Measurements from ENCODE around the gene SPDEF.

Gene SPDEF

GRCh38 chr6:34583861-34584604 lies 27.9 kb upstream of the SPDEF start:
- DNase-seq (ENCODE audit: low spot score) = no peak

DNA sequence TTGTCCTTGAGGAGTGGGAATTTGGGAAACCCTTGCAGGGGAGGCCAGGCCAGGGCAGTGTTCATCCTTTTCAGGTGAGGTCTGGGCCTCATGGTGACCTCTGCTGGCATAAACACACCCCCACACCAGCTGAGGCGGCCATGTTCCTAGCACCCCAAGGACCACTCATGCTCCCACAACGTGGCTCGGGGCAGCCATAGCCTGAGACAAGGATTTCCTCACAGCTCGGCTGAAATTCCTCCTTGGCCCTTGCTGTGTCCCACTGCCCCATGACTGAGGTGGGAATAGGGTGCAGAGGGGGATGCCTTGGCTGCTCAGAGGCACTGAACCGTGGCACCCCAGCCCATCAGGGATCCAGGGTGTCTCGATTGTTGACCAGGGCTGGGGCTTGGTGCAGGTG lies 27.3 kb upstream of the SPDEF start:
- no peak for DNase-seq (ENCODE audit: low spot score)

DNA sequence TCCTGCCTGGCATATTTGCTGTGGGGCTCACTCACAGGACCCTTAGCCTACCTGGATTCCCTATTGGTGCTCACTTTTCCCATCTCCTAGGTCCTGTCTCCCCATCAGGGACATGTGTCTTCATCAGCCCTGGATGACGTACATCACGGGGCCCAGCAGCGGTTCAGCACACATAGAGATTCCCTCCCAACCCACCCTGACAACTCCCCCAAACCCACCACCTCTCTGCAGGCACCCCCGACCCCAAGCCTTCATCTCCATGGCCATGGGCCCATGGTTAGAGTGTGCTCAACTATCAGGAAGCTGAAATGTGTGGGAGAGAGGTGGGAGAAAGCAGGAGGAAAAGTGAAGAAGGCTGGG lies 25.4 kb upstream of the SPDEF start:
- DNase-seq (ENCODE audit: low spot score) = no peak

GRCh38 chr6:34580707-34581560 lies 24.8 kb upstream of the SPDEF start:
- DNase-seq (ENCODE audit: low spot score) = no peak

- no peak for DNase-seq (ENCODE audit: low spot score)
Observed at GRCh38 chr6:34578445-34579262, 22.5 kb upstream of the SPDEF start.

DNA sequence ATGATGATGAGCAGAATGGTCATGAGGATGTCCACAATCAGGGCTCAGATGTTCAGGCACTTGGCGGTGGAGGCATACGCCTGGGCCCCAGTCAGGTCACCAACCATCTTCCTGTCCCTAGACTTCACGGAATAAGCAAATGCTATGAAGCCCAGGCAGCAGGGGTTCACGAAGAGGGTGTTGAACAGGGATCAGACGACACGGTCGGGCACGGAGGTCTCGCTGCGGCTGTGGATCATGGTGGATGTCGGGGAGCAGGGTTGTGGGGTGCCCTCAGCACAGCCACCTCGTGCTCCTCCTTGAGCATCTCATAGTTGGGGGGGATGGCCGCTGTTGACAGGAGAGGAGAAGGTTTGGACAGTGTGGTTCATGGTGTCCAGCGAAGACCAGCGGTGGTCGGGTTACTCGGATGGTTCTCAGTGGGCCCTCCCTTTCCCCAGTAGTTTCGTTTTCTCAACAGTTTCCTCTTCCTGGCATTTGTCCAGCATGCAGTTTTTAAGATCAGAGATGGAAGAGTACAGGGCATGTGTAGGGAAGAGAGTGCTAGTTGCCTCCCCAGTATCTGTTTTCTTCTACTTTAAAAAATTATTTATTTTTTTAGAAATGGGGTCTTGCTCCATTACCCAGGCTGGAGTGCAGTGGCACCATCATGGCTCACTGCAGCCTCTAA lies 20.3 kb upstream of the SPDEF start:
- no peak for DNase-seq (ENCODE audit: low spot score)

GRCh38 chr6:34575326-34575725 lies 19.2 kb upstream of the SPDEF start:
- DNase-seq (ENCODE audit: low spot score) = no peak

- DNase-seq (ENCODE audit: low spot score) = no peak
Observed at GRCh38 chr6:34574647-34575293, 18.6 kb upstream of the SPDEF start.

DNA sequence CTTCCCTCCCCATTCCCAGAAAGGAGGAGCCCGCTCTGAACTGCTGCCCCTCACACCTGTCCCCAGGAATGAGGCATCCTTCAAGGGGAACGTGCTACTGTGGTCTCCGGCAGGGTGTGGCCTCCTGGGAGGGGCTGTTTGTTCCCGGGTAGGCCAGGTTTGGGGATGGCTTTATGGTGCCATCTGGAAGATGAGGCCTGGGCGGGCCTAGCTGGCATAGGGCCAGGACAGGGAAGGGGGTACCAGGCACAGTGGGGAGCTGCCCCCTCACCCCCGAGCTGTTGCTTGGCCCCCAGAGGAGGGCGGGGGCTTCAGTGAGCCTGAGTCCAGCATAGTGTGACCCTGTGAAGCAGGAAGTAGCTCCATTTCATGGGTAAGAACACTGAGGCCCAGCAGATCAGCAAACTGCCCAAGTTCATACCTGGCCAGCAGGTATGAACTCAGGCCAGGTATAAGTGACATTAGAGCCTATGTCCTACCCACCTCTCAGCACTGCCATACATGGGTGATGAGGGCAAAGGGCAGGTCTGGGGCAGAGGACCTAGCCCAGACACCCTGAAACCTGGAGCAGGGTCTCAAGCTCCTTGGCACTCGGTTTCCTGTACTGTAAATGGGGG lies 17.5 kb upstream of the SPDEF start:
- no peak for DNase-seq (ENCODE audit: low spot score)

GRCh38 chr6:34572585-34572984 lies 16.5 kb upstream of the SPDEF start:
- DNase-seq (ENCODE audit: low spot score) = no peak

GRCh38 chr6:34572021-34572420 lies 15.9 kb upstream of the SPDEF start:
- no peak for DNase-seq (ENCODE audit: low spot score)

DNA sequence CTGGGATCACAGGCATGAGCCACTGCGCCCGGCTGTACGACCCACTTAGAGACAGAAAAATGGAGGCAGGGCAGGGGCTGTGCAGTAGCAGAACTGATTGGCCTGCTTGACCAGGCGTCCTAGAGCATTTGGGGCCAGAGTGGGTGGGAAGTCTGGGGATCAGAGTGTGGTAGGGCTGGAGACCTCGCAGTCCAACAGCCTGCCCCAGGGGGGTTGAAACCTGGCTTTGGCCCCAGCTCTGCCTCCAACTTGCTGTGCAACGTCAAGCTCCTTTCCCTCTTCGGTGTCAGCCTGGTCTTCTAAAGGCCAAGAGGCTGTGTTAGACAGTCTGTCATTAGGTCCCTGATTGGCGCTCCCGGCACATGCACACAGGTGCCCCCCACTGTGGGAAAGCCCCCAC lies 15.3 kb upstream of the SPDEF start:
- DNase-seq (ENCODE audit: low spot score) = no peak

GRCh38 chr6:34570066-34570833 lies 14.1 kb upstream of the SPDEF start:
- DNase-seq (ENCODE audit: low spot score) = no peak

- DNase-seq (ENCODE audit: low spot score) = no peak
Observed at GRCh38 chr6:34569361-34569973, 13.3 kb upstream of the SPDEF start.

- DNase-seq (ENCODE audit: low spot score) = no peak
Observed at GRCh38 chr6:34568341-34569201, 12.4 kb upstream of the SPDEF start.

DNA sequence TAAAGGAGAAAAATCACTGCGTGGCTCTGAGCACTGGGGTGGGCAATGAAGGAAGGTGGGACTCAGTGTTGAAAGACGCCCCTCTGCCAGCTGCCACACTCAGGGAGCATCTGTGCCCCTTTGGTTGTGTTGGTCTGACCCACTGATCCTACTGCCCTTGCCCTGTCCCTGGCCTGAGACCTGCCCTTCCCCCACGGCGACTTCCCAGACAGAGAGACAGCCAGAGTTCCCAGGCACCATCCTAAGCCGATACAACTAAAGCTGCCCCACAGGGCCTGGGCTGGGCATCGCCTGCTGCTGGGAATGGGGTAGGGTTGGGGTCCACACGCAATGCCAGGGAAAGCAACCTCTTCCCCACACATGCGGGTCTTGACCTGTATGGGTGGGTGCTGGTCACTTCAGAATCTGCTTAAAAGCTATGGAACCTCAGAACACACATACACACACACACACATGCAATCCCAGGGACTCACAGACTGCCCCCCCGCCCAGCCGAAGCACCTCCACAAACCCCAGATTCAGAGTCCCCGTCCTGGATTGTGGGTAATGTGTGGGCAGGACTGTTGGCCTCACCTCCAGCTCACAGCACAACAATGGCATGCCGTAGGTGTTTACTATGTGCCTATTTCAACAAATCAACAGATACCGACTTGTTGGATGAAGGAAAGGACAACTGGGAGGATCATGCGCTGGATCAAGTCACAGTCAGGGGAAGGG lies 10.9 kb upstream of the SPDEF start:
- DNase-seq (ENCODE audit: low spot score) = no peak

DNA sequence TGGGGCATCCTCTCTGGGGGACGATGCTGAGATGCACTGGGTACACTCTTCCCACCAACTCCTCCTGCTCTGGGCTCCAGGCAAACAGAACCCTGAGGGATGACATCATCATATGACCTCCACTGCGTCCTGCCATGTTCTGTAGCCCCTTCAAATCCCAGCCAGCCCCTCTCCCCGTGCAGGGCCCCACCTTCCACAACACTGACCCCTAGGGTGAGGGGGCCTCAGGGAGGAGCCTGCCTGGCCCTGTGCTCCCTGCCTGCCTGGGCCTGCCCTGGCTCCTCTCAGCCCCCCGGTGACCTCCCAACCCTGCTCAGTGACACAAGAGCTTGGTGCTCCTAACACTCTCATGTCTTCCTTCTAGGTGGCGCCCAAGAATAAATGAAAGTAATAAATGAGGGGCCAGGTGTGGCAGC lies 9.6 kb upstream of the SPDEF start:
- DNase-seq (ENCODE audit: low spot score) = no peak

- DNase-seq (ENCODE audit: low spot score) = no peak
Observed at GRCh38 chr6:34564181-34564580, 8.1 kb upstream of the SPDEF start.
